Activated CD4-positive, alpha-beta T cell treated with anti-CD3 and anti-CD28 coated beads for 1 hour (primary cell): ENCODE results near the gene RBL1.
"Not testable (repeated sequence)": the region's sequence is repeated elsewhere in the genome, so short reads cannot be mapped to it uniquely, and the experiment has no call there.

Source experiments
- DNase-seq: peaks from one replicate; pipeline ENCODE4 v3.0.0-alpha.2; 2020

The RBL1 gene

GRCh38 chr20:37075932-37076685, 19.7 kb downstream of the RBL1 start:
- no peak for DNase-seq

- DNase-seq = no peak
Observed at GRCh38 chr20:37072293-37073196, 23.3 kb downstream of the RBL1 start.

GRCh38 chr20:37071481-37071911, 24.3 kb downstream of the RBL1 start:
- DNase-seq = peak; percentile 14

DNA sequence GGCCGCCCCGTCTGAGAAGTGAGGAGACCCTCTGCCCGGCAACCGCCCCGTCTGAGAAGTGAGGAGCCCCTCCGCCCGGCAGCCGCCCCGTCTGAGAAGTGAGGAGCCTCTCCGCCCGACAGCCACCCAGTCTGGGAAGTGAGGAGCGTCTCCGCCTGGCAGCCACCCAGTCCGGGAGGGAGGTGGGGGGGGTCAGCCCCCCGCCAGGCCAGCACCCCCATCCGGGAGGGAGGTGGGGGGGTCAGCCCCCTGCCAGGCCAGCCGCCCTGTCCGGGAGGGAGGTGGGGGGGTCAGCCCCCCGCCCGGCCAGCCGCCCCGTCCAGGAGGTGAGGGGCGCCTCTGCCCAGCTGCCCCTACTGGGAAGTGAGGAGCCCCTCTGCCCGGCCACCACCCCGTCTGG, 26.2 kb downstream of the RBL1 start:
- DNase-seq = not testable (repeated sequence)

- DNase-seq = no peak
Observed at GRCh38 chr20:37066168-37066567, 29.6 kb downstream of the RBL1 start.

DNA sequence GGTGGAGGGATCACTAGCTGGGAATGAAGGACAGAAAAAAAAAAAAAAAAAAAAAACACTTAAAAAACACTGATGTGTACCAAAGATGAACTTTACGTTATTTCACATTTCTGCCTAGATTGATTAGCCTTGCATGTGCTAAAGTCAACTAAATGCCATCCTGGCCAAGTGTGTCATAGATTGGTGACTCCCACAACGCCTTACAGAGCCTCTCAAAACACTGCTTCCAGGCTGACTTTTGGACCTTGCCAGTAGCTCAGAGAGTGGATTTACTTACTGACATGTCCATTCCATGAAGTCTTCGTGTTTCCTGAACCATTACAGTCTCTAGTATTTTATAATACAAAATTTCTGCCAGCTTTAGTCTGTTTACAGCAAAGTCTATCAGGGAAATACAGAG, 40.5 kb downstream of the RBL1 start:
- DNase-seq = no peak

DNA sequence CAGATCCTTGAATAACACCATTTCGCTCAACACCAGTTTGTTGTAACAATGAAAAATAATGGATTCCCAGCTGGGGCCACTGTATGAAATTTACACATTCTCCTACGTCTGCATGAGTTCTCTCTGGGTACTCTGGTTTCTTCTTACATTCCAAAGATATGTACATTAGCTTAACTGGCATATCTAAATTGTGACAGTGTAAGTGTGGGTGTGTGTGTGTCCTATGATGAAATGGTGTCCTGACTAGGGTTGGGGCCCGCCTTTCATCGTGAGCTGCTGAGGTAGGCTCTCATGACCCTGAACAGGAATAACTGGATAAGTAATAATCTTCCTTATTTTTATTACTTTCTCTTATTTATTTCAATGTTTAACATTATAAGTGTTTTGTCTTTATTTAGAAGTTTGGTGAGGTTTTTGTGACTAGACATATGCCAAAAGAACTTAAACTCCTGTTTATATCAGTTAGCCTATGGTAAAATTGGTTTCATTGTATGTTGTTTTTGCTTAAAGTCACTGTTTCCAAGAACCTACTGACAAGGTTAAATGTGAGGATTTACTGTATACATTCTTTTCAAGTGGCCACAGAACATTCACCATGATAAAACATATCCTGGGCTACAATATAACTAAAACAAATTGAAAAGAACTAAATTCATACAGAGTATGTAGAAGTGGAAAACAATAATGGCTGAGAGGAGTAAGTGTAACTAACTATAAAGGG, 42.4 kb downstream of the RBL1 start:
- DNase-seq = no peak

DNA sequence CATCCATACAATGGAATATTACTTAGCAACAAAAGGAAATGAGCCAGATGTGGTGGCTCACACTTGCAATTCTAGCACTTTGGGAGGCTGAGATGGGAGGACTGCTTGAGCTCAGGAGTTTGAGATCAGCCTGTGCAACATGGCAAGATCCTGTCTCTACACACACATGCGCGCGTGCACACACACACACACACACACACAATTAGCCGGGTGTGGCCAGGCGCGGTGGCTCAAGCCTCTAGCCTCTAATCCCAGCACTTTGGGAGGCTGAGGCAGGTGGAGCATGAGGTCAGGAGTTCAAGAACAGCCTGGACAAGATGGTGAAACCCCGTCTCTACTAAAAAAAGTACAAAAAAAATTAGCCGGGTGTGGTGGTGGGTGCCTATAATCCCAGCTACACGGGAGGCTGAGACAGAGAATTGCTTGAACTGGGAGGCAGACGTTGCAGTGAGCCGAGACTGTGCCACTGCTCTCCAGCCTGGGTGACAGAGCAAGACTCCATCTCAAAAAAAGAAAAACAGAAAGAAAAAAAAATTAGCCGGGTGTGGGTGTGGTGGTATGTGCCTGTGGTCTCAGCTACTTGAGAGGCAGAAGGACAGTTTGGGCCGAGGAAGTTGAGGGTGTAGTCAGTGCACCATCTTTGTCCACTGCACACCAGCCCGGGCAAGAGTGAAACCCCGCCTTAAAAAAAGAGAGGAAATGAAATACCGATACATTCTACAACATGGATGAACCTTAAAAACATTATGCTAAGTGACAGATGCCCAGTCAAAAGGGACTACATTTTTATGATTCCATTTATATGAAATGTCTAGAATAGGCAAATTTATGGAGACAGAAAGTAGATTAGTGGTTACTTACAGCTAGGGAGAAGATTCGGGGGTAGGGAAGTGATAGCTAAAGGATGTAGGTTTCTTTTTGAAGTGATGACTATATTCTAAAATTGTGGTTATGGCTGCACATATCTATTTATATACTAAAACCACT, 52.5 kb downstream of the RBL1 start:
- DNase-seq = no peak

- not testable (repeated sequence) for DNase-seq
Observed at GRCh38 chr20:37039366-37039765, 56.4 kb downstream of the RBL1 start.

GRCh38 chr20:37032077-37032476, 63.7 kb downstream of the RBL1 start:
- no peak for DNase-seq

GRCh38 chr20:37020636-37021035, 75.2 kb downstream of the RBL1 start:
- no peak for DNase-seq

GRCh38 chr20:37012631-37013030, 83.2 kb downstream of the RBL1 start:
- not testable (repeated sequence) for DNase-seq

GRCh38 chr20:37011858-37012257, 83.9 kb downstream of the RBL1 start:
- not testable (repeated sequence) for DNase-seq

DNA sequence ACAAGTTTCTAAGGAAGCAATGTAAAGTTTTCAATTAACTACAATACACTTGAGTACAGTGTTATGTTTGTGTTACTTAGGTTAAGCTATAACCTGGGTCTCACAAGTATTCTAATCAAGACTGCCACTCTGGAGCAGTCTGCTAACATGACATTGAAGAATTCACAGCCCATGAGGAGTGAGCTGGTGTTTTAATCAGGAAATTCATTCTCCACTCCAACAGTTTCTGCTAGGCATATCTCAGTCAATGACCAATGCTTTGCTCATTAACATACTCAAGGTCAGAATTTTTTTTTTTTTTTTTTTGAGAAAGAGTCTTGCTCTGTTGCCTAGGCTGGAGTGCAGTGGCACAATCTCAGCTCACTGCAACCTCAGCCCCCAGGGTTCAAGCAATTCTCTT, 84.7 kb downstream of the RBL1 start:
- DNase-seq = no peak

DNA sequence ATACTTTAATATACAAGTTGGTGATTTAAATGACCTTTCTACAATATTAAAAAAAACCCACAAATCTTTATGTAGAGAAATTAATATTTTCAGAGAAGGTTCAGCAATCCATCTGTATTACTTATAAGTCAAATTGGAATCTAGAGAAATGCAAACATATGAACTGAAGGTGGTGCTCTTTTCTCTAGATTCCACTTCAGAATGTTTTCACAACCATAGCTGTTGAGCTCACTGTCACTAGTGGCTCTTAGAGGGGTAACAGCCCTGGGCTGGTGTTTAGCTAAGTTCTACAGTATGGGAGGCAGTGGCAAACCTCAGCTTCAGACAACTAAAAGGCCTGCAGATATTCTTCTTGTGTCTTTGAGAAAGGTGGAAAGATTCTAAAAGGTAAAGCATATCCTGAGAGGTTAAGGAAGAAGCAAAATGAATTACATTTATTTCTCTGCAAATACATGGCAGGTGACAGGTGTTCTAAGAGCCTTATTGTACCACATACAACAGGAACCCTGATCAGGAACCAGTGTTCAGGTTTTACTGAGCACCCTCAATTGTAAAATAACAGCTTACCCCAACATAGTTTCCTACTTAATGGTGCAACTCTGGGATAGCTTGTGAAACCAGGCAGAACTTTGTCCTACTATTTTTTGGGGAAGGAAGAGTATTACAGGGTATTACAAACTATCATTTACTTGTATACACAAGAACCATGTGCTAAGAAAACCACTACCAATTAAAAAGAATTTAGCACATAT, 87.7 kb downstream of the RBL1 start:
- no peak for DNase-seq

- not testable (repeated sequence) for DNase-seq
Observed at GRCh38 chr20:37005062-37005942, 90.5 kb downstream of the RBL1 start.

- DNase-seq = not testable (repeated sequence)
Observed at GRCh38 chr20:37001634-37002033, 94.2 kb downstream of the RBL1 start.

DNA sequence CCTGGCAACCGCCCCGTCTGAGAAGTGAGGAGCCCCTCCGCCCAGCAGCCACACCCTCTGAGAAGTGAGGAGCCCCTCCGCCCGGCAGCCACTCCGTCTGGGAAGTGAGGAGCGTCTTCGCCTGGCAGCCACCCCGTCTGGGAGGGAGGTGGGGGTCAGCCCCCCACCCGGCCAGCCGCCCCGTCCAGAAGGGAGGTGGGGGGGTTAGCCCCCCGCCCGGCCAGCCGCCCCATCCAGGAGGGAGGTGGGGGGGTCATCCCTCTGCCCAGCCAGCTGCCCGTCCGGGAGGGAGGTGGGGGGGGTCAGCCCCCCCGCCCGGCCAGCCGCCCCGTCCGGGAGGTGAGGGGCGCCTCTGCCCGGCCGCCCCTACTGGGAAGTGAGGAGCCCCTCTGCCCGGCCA, 95.6 kb downstream of the RBL1 start:
- not testable (repeated sequence) for DNase-seq

- DNase-seq = no peak
Observed at GRCh38 chr20:36998652-36999051, 97.1 kb downstream of the RBL1 start.

DNA sequence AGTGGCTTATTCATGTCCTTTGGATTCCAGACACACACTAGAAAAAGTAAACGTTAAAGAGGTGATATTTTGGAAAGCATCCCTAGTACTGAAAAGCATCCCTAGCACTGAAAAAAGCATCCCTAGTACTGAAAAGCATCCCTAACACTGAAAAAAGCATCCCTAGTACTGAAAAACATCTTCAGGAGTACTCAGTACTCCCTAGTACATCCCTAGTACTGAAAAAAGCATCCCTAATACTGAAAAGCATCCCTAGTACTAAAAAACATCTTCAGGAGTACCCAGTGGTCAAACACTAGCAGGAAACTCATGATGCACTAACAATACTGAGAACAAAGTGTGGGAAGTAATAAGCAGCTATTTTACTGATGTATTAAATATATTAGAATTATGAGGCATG, 98.7 kb downstream of the RBL1 start:
- no peak for DNase-seq
